SIG-M5 (cell line): ENCODE data around the gene EFNA2.

Experiments used
- DNase-seq: peaks from one replicate; lab custom pipeline; 2025; lab: John Stamatoyannopoulos, UW

The EFNA2 gene

GRCh38 chr19:1284293-1284978 lies 1.2 kb upstream of the EFNA2 start:
- DNase-seq = no peak

- DNase-seq = no peak
Measured at GRCh38 chr19:1284979-1285736, 515 bp upstream of the EFNA2 start.

- DNase-seq = no peak
Measured at GRCh38 chr19:1286487-1287353, 1.0 kb downstream of the EFNA2 start.

- no peak for DNase-seq
Measured at GRCh38 chr19:1287354-1288225, 1.9 kb downstream of the EFNA2 start.

GRCh38 chr19:1288226-1288612 lies 2.5 kb downstream of the EFNA2 start:
- DNase-seq = no peak

- no peak for DNase-seq
Measured at GRCh38 chr19:1288833-1289685, 3.4 kb downstream of the EFNA2 start.

GRCh38 chr19:1289686-1290025 lies 4.0 kb downstream of the EFNA2 start:
- no peak for DNase-seq

GRCh38 chr19:1290196-1290702 lies 4.6 kb downstream of the EFNA2 start:
- DNase-seq = no peak

- no peak for DNase-seq
Measured at GRCh38 chr19:1290703-1291651, 5.3 kb downstream of the EFNA2 start.

GRCh38 chr19:1291761-1292418 lies 6.2 kb downstream of the EFNA2 start:
- no peak for DNase-seq

GRCh38 chr19:1292419-1293151 lies 6.9 kb downstream of the EFNA2 start:
- DNase-seq = no peak

GRCh38 chr19:1293782-1294604 lies 8.3 kb downstream of the EFNA2 start:
- DNase-seq = no peak

GRCh38 chr19:1294688-1295087 lies 9.0 kb downstream of the EFNA2 start:
- DNase-seq = no peak

- DNase-seq = no peak
Measured at GRCh38 chr19:1295169-1296012, 9.7 kb downstream of the EFNA2 start.

- no peak for DNase-seq
Measured at GRCh38 chr19:1296078-1296477, 10.4 kb downstream of the EFNA2 start.

- no peak for DNase-seq
Measured at GRCh38 chr19:1296575-1297271, 11.1 kb downstream of the EFNA2 start.
